HG03354 (cell line): ENCODE measurements around the gene SV2B.

ENCODE experiments used
- ATAC-seq: cut with Tn5 transposase; IDR thresholded peaks from one replicate; pipeline ENCODE4 v1.9.1; 2021; ENCODE audit warnings: mild to moderate bottlenecking; ENCODE audit not compliant: unreplicated experiment, poor library complexity, severe bottlenecking

Gene SV2B

DNA sequence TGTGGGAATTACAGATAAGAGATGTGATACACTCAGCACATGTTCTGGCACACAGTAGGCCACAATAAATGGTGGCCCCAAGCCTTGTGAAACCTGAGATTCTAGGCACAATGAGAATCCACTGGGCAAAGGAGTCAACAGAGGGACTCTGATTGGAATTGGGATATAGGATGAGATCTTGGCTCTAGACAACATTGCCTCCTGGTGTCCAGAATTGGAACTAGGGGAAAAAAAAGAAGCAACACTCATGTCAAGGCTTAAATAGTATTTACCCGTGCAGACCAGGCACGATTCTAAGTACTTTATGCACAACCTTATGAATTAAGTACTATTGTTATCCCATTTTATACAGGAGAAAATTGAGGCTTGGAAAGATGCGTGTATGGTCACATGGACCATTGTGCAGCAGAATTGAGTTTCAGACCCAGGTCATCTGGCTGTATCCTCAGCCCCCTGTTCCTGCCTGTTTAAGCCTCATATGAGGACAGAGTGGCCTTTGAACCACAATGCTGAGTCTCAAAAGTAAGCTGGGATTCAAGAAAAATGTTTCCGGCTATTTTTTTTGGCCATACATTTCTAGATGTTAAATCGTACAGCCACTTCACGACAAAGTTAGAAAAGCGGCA, 124.8 kb downstream of the SV2B start:
- ATAC-seq: no peak

DNA sequence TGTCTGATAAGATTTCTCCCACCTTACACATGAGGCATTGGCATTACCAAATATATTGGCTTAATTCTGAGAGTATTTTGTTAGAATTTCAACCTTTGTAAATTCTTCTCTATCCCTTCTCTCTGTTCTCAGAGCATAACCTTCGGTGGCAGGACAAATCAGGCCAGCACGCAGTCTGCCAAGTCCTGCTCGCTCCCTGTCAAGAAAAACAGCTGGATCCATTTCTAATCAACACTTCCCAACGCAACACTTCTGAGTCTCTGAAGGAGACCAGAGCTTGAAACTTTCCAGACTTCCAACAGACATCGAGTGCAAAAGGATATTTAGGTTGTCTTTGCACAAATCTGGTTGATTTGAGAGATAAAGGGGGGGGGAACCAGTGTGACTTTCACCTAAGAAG, 125.7 kb downstream of the SV2B start:
- ATAC-seq: no peak

DNA sequence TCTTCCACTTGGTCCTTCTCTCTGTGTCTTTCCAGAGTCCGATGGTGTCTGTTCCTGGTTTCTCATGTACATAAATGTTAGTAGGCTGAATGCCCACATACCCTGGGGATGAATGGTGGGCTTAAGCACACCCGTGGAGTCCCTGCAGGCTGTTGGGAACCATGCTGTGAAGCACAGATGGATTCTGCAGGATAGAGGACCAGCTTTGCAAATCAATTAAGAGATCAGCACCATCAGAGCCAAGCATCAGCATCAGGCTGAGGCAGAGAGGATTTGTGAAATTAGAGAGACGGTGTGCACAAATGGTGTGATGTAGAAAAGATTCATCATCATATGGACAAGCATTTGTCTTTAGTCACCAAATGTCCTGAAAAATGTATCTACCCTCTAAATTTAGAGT, 127.1 kb downstream of the SV2B start:
- ATAC-seq: no peak

DNA sequence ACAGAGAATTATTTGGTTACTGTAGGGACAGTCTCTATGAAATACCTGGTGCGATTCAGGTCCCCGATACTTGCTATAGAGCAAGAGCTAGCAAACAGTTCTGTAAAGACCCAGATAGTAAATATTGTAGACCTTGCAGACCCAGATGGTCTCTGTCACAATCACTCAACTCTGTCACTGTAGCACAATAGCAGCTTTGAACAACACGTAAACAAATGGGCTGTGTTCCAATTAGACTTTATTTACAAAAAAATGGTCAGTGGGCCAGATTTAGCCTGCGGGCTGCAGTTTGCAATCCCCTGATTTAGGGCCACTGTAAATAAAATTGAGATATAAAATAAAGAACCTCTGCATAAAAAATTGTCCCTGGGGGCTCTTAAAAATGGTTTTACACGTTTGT, 127.7 kb downstream of the SV2B start:
- ATAC-seq: no peak

- no peak for ATAC-seq
Measured at GRCh38 chr15:91228383-91228782, 128.3 kb downstream of the SV2B start.

DNA sequence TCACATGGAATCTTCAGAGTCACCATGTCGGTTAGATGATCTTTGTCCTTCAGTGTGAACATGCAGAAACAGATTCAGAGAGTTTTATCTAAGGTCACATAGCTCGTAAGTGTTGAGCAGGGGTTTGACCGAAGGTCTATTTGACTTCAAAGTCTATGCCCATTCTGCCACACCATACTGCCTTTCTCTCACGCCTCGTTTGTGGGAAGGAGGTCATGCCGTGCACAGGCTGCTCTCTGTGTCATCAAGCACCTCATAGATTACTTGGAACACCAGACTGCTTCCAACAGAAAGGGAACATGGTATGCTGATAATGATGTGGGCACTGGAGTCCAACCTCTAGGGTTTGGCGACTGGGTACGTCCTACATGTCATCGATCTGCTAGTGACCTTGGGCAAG, 128.8 kb downstream of the SV2B start:
- ATAC-seq: no peak

DNA sequence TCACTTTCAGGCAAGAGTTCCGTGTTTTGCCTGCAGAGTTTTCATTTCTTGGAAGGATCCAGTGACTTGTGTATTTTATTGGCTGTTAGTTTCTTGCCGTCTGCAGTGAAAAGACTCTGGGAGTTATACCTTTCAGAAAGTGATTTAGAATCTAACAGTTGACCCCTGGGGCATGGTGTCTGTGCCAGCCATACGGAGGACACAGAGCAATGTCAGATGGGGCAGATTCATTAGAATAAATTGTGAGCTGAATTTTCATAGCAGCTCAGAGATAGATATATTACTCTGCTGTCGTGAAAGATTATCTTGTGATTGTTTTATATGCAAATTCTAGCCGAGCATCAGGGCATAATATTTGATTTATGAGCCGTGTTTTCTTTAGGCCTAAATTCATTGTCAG, 131.6 kb downstream of the SV2B start:
- no peak for ATAC-seq

DNA sequence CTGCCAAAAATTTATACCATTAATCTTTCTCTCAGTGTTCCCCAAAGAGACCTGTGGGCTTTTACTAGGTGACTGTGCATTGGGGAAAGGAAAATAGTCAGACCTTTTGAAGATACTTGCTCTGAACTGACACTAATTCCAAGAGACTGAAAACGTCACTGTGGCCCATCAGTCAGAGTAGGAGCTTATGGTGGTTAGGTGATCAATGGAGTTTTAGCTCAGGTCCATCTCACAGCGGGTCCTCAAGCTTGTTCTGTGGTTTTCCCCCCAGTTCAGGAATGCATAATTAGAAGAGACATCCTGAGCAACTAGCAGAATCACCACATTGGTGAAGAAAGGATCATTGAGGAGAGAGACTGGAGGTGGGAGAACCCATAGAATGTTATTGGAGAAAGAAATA, 134.7 kb downstream of the SV2B start:
- ATAC-seq: no peak

DNA sequence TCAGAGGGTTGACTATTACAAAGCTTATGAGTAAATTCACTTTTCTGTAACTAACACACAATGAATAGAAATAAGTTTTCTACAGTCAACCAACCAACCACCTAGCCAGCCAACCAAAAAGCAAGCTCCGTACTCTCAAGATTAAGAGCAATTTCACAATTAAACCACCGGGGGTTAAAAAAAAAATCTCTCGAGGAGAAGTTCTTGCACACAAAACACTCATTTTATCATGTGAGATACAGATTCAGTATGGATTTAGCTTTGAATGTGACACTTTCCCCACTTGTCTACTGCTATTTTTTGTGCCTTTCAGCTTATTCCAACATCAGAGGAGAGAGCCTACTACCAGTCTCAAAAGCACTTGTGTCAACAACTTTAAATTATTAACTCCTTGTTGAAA, 135.3 kb downstream of the SV2B start:
- ATAC-seq: no peak

DNA sequence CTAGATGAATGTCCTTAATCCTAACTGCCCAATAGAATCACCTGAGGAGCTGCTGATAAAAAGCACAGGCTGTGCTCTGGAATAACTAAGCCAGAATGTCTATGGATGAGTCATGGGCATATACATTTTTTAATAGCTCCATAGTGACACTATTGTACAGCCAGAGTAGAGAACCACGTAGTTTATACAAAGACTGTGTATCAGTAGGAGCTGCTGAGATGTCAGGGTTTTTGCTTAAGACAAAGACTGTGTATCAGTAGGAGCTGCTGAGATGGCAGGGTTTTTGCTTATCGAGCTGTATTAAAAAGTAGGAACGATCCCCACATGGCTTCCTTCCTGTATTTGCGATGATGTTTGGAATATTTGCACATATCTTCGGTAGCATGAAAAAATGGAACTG, 137.4 kb downstream of the SV2B start:
- no peak for ATAC-seq

DNA sequence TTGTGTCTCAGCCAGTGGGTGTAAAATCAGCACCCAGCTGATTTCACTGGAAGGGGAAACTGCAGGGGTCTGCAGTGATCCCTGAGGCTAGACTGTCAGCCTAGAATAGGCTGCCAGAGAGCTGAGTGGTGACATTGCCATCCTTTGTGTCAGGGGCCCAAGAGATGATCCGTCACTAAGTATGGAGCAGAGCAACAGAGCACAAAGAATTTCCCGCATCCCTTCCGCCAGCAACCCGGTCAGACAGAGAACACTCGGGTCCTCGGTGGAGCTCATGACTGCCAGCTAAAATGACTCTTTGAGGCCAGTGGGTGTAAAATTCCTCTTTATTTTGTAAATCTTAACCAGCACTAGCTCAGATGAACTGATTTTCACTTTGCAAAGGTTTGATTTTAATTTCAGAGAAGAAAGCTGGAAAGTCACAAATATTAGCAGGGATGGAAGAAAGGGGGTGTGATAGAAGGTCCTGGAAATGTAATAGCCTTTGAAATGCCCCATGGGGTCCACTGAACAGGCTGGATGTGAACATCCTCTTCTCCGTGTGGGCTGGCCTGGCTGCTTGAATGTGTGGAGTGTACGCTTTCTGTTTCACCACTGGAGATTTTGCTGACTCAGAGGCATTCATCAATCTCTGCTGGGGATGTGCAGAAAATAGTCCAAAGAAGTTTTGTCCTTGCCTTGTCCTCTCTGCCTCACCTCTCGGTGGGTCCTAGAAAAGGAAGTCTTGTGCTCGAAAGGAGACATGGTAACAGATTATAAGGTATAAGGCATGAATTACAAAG, 138.8 kb downstream of the SV2B start:
- no peak for ATAC-seq

GRCh38 chr15:91243826-91244225, 143.8 kb downstream of the SV2B start:
- ATAC-seq: no peak

- ATAC-seq: no peak
Measured at GRCh38 chr15:91244919-91245318, 144.9 kb downstream of the SV2B start.

DNA sequence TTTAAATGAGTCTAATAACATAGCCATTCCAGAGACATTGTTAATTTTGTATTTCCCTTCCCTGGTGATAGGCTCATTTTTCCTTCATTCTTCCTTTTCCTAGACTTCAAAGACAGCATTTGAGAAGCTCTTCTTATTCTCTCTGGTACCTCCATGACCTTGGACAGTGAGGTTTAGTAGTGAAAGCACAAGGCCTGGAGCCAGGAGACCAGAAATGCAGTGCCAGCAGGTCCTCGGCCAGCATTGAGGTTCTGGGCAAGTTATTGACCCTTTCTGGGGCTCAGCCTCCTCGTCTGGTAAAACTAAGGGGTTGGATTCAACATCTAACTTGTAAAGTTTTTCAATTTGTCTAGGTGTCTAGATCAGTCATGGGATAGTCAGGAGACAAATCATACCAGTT, 146.9 kb downstream of the SV2B start:
- ATAC-seq: no peak

- no peak for ATAC-seq
Measured at GRCh38 chr15:91249591-91249990, 149.5 kb downstream of the SV2B start.

DNA sequence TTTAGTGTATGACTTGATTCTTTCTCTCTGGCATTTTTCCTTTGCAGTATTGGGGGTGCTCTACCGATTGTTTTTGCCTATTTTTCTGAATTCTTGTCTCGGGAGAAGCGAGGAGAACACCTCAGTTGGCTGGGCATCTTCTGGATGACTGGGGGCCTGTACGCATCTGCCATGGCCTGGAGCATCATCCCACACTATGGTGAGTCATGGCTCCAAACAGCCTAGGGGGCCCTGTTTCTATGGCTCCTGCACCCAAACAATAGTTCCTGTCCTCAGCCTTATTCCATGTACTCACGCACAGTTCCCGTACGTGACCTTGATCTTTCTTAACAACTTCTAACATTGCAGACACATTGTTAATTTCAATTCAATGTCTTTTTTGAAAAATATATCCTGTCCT, 152.3 kb downstream of the SV2B start:
- no peak for ATAC-seq

DNA sequence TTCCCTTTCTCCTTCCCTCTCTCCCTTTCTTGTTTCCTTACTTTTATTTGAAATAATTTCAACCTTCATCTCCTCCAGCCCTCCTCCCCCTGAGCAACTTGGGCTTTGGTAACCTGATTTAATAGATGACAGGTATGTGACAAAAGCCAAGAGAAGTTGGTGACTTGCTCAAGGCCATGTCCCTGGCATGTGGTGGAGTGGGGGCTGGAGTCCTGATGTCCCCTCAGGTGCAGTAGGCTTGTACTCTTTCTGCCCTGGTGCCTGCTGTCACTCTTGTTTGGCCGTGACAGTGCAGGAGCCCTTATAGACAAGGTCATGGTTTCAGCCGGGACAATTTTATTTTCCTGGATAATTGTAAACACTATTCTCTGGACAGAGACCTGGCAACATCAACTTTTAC, 152.7 kb downstream of the SV2B start:
- no peak for ATAC-seq

- no peak for ATAC-seq
Measured at GRCh38 chr15:91253605-91254004, 153.5 kb downstream of the SV2B start.

DNA sequence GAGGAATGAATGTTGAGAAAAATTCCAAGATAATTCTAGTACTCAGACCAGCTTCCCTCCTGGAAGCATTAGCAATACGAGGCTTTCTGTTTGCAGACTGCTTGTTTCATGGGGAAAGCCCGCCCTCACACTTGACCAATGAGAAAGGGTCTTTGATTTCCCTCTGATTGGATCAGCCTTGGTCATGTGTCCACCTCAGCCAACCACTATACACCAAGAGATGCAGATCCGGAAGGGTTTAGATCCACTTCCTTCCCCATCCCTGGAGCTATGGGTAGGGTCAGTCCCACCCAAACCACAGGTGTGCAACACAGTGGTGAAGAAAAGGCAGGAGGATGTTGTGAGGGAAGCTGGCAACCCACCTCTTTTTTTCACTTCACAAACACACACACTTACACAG, 154.7 kb downstream of the SV2B start:
- ATAC-seq: no peak

GRCh38 chr15:91255670-91256192, 155.7 kb downstream of the SV2B start:
- no peak for ATAC-seq

- ATAC-seq: no peak
Measured at GRCh38 chr15:91257746-91258414, 157.8 kb downstream of the SV2B start.
